Fibroblast of skin of right biceps (primary cell): ENCODE results near the gene GTSE1.

Source experiments
- DNase-seq: peaks from one replicate; pipeline ENCODE4 v3.0.0-alpha.2; 2013

Gene GTSE1

GRCh38 chr22:46329616-46330015, 32.9 kb downstream of the GTSE1 start:
- no peak for DNase-seq

- DNase-seq: no peak
These were observed 33.8 kb downstream of the GTSE1 start for GRCh38 chr22:46330426-46330825.

GRCh38 chr22:46331496-46331895, 34.8 kb downstream of the GTSE1 start:
- no peak for DNase-seq

- peak; percentile 86 for DNase-seq
These were observed 38.8 kb downstream of the GTSE1 start, which contains the start of gene TRMU for GRCh38 chr22:46335201-46336118. TRMU (plus strand) TSS chr22:46335714; CDS start chr22:46335765, 51 bp downstream.

GRCh38 chr22:46336119-46337078, 39.7 kb downstream of the GTSE1 start:
- DNase-seq: peak; percentile 4

GRCh38 chr22:46337870-46338269, 41.2 kb downstream of the GTSE1 start:
- DNase-seq: no peak

- no peak for DNase-seq
These were observed 42.0 kb downstream of the GTSE1 start for GRCh38 chr22:46338636-46339035.

GRCh38 chr22:46339956-46340355, 43.3 kb downstream of the GTSE1 start:
- DNase-seq: no peak

GRCh38 chr22:46340676-46341075, 44.0 kb downstream of the GTSE1 start:
- no peak for DNase-seq

- DNase-seq: no peak
These were observed 50.2 kb downstream of the GTSE1 start for GRCh38 chr22:46346680-46347405.

- no peak for DNase-seq
These were observed 51.0 kb downstream of the GTSE1 start for GRCh38 chr22:46347646-46348045.

GRCh38 chr22:46348099-46348695, 51.5 kb downstream of the GTSE1 start:
- no peak for DNase-seq

- no peak for DNase-seq
These were observed 52.6 kb downstream of the GTSE1 start for GRCh38 chr22:46349238-46349637.

- no peak for DNase-seq
These were observed 53.0 kb downstream of the GTSE1 start for GRCh38 chr22:46349681-46350080.

GRCh38 chr22:46350121-46350520, 53.5 kb downstream of the GTSE1 start:
- no peak for DNase-seq

- DNase-seq: no peak
These were observed 54.0 kb downstream of the GTSE1 start for GRCh38 chr22:46350646-46351045.

- no peak for DNase-seq
These were observed 54.6 kb downstream of the GTSE1 start for GRCh38 chr22:46351131-46351735.

GRCh38 chr22:46351767-46352166, 55.1 kb downstream of the GTSE1 start:
- DNase-seq: no peak

- no peak for DNase-seq
These were observed 55.6 kb downstream of the GTSE1 start for GRCh38 chr22:46352276-46352675.

GRCh38 chr22:46352691-46353386, 56.2 kb downstream of the GTSE1 start:
- peak; percentile 12 for DNase-seq

- DNase-seq: no peak
These were observed 56.9 kb downstream of the GTSE1 start for GRCh38 chr22:46353483-46354105.
